ENCODE measurements around the gene UPK1B. TPM values are rescaled to one million over a fixed set of nuclear protein-coding genes. Genes with fewer than 3 reads are reported as not detected.

Gene UPK1B
- total and polyA plus RNA-seq, 4 donors, result 0.08 to 0.23 (median 0.14) TPM

DNA sequence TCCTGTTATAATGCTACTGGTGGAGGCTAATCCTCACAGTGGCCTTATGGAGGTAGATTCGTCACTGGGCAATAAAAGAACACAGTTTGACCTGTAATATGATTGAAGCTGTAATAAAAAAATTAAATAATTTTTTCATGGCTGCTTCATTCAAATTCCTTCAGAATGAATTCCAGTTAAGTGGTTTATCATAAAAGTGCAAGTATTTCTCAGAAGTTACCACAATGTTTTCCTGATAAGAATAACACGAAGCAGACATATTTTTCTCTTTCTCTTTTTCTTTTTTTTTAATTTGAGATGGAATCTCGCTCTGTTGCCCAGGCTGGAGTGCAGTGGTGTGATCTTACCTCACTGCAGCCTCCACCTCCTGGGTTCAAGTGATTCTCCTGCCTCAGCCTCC is 51.7 kb downstream of the UPK1B start:
- peaks cover 0 to 54% (median 49%) of the 10 kb centered on the region in 4 donors for H3K36me3 ChIP-seq (ENCODE audit: control insufficient read depth in 4 of 4, insufficient read depth in 3 of 4, low read depth in 1 of 4, low read length in 3 of 4)
- H3K9ac ChIP-seq (ENCODE audit: low read depth in 1 of 2, low read length in 2 of 2), result no peak overlapping the region
- no peak overlapping the region for H3K27ac ChIP-seq (ENCODE audit: low read depth in 1 of 2, low read length in 2 of 2)
- no peaks in the 10 kb centered on the region for H3K9me3 ChIP-seq (ENCODE audit: control insufficient read depth in 4 of 4, low read length in 3 of 4)
- H3K4me3 ChIP-seq (ENCODE audit: low read depth in 1 of 3, low read length in 3 of 3), result no peak overlapping the region
- TF ChIP-seq RAD21 (IDR thresholded peaks at IDR 0.05) (no peak), FOXA2 (IDR thresholded peaks at IDR 0.05) (no peak), NR2F2 (IDR thresholded peaks at IDR 0.05) (no peak), GABPA (IDR thresholded peaks at IDR 0.05 in 1 of 2, conservative IDR thresholded peaks at IDR 0.05 in 1 of 2) (no peak), RXRA (IDR thresholded peaks at IDR 0.05) (no peak), JUND (IDR thresholded peaks at IDR 0.05) (no peak), FOXA1 (IDR thresholded peaks at IDR 0.05) (no peak), SP1 (IDR thresholded peaks at IDR 0.05) (no peak), TAF1 (conservative IDR thresholded peaks at IDR 0.05) (no peak), YY1 (IDR thresholded peaks at IDR 0.05) (no peak)
- TF ChIP-seq, protein P1, sequence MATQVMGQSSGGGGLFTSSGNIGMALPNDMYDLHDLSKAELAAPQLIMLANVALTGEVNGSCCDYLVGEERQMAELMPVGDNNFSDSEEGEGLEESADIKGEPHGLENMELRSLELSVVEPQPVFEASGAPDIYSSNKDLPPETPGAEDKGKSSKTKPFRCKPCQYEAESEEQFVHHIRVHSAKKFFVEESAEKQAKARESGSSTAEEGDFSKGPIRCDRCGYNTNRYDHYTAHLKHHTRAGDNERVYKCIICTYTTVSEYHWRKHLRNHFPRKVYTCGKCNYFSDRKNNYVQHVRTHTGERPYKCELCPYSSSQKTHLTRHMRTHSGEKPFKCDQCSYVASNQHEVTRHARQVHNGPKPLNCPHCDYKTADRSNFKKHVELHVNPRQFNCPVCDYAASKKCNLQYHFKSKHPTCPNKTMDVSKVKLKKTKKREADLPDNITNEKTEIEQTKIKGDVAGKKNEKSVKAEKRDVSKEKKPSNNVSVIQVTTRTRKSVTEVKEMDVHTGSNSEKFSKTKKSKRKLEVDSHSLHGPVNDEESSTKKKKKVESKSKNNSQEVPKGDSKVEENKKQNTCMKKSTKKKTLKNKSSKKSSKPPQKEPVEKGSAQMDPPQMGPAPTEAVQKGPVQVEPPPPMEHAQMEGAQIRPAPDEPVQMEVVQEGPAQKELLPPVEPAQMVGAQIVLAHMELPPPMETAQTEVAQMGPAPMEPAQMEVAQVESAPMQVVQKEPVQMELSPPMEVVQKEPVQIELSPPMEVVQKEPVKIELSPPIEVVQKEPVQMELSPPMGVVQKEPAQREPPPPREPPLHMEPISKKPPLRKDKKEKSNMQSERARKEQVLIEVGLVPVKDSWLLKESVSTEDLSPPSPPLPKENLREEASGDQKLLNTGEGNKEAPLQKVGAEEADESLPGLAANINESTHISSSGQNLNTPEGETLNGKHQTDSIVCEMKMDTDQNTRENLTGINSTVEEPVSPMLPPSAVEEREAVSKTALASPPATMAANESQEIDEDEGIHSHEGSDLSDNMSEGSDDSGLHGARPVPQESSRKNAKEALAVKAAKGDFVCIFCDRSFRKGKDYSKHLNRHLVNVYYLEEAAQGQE (IDR thresholded peaks at IDR 0.05), result no peak
- TF ChIP-seq, protein P2, sequence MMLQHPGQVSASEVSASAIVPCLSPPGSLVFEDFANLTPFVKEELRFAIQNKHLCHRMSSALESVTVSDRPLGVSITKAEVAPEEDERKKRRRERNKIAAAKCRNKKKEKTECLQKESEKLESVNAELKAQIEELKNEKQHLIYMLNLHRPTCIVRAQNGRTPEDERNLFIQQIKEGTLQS (IDR thresholded peaks at IDR 0.05), result no peak
- H3K27me3 ChIP-seq (ENCODE audit: control insufficient read depth in 4 of 4, insufficient read depth in 4 of 4, low read length in 3 of 4), result no peaks in the 10 kb centered on the region
- 88% methylated on average over 3 of the region's 3 CpGs for WGBS
- DNase-seq (ENCODE audit: low spot score), result no peak
- H3K4me1 ChIP-seq (ENCODE audit: control insufficient read depth in 4 of 4, insufficient read depth in 4 of 4, low read length in 3 of 4), result peaks cover 0 to 8% (median 2%) of the 10 kb centered on the region in 4 donors

DNA sequence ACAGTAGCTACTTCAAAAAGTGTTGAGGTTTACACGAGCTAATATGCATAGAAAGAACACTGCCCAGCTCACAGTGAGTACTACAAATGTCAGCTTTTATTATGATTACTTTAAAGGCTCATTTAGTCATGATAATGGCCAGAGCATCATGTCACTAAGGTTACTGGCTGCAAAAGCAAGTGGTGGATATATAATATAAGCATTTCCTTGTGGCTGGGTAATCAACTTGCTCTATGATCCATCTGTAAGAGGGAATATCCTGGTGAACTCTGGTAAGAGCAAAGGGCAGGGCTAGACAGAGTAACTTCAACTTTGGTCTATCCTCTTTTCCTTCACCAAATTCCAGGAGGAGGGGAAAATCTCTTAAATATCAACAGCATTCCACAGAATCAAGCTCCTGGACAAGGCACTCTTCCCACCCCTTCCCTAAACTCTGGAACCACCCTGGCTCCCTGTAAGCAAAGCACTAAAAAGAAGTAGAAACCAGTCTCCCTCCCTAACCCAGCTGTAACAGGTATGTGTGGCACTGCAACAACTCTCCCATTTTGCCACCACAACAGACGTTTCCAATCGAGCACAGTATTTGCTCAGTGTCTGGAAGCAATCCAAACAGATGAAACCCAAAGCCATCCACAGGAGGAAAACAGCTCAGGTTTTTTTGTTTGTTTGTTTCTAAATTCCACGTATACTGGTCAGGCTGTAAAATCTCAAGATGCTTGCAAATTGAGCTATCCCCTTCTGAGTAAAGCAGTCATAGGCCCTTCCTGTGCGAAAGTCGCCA is 53.9 kb downstream of the UPK1B start:
- Histone ChIP-seq H3K36me3 (ENCODE audit: control insufficient read depth in 4 of 4, insufficient read depth in 3 of 4, low read depth in 1 of 4, low read length in 3 of 4) (peaks cover 0 to 55% (median 49%) of the 10 kb centered on the region in 4 donors), H3K4me1 (ENCODE audit: control insufficient read depth in 4 of 4, insufficient read depth in 4 of 4, low read length in 3 of 4) (peaks cover 0 to 2% (median 0%) of the 10 kb centered on the region in 4 donors), H3K4me3 (ENCODE audit: low read depth in 1 of 3, low read length in 3 of 3) (no peak overlapping the region), H3K27ac (ENCODE audit: low read depth in 1 of 2, low read length in 2 of 2) (no peak overlapping the region), H3K9me3 (ENCODE audit: control insufficient read depth in 4 of 4, low read length in 3 of 4) (no peaks in the 10 kb centered on the region), H3K9ac (ENCODE audit: low read depth in 1 of 2, low read length in 2 of 2) (no peak overlapping the region), H3K27me3 (ENCODE audit: control insufficient read depth in 4 of 4, insufficient read depth in 4 of 4, low read length in 3 of 4) (no peaks in the 10 kb centered on the region)
- TF ChIP-seq JUND (IDR thresholded peaks at IDR 0.05), result no peak
- TF ChIP-seq RXRA (IDR thresholded peaks at IDR 0.05), result no peak
- TF ChIP-seq, protein P3, sequence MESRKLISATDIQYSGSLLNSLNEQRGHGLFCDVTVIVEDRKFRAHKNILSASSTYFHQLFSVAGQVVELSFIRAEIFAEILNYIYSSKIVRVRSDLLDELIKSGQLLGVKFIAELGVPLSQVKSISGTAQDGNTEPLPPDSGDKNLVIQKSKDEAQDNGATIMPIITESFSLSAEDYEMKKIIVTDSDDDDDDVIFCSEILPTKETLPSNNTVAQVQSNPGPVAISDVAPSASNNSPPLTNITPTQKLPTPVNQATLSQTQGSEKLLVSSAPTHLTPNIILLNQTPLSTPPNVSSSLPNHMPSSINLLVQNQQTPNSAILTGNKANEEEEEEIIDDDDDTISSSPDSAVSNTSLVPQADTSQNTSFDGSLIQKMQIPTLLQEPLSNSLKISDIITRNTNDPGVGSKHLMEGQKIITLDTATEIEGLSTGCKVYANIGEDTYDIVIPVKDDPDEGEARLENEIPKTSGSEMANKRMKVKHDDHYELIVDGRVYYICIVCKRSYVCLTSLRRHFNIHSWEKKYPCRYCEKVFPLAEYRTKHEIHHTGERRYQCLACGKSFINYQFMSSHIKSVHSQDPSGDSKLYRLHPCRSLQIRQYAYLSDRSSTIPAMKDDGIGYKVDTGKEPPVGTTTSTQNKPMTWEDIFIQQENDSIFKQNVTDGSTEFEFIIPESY (IDR thresholded peaks at IDR 0.05), result no peak
- TF ChIP-seq FOXA2 (IDR thresholded peaks at IDR 0.05), result no peak
- TF ChIP-seq, protein P2 (IDR thresholded peaks at IDR 0.05), result no peak
- no peak for TF ChIP-seq YY1 (IDR thresholded peaks at IDR 0.05)
- TF ChIP-seq GABPA (IDR thresholded peaks at IDR 0.05 in 1 of 2, conservative IDR thresholded peaks at IDR 0.05 in 1 of 2), result no peak
- no peak for TF ChIP-seq EGR1 (IDR thresholded peaks at IDR 0.05; ENCODE audit: low read depth in 2 of 2)
- TF ChIP-seq SP1 (IDR thresholded peaks at IDR 0.05), result no peak
- no peak for TF ChIP-seq HNF4G (IDR thresholded peaks at IDR 0.05)
- TF ChIP-seq NR2F2 (IDR thresholded peaks at IDR 0.05), result no peak
- no peak for TF ChIP-seq RAD21 (IDR thresholded peaks at IDR 0.05)
- TF ChIP-seq, protein P1 (IDR thresholded peaks at IDR 0.05), result no peak
- TF ChIP-seq TAF1 (conservative IDR thresholded peaks at IDR 0.05), result no peak
- TF ChIP-seq, protein P4, sequence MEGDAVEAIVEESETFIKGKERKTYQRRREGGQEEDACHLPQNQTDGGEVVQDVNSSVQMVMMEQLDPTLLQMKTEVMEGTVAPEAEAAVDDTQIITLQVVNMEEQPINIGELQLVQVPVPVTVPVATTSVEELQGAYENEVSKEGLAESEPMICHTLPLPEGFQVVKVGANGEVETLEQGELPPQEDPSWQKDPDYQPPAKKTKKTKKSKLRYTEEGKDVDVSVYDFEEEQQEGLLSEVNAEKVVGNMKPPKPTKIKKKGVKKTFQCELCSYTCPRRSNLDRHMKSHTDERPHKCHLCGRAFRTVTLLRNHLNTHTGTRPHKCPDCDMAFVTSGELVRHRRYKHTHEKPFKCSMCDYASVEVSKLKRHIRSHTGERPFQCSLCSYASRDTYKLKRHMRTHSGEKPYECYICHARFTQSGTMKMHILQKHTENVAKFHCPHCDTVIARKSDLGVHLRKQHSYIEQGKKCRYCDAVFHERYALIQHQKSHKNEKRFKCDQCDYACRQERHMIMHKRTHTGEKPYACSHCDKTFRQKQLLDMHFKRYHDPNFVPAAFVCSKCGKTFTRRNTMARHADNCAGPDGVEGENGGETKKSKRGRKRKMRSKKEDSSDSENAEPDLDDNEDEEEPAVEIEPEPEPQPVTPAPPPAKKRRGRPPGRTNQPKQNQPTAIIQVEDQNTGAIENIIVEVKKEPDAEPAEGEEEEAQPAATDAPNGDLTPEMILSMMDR (IDR thresholded peaks at IDR 0.05; ENCODE audit: low read depth, low read length, missing input control), result no peak
- 61% methylated on average over 6 of the region's 6 CpGs for WGBS
- no peak for DNase-seq (ENCODE audit: low spot score)
